GM18861 (cell line): ENCODE measurements around the gene SFXN3.

Experiments
- ATAC-seq: cut with Tn5 transposase; IDR thresholded peaks from one replicate; pipeline ENCODE4 v1.9.1; 2021; ENCODE audit not compliant: unreplicated experiment

SFXN3 gene

GRCh38 chr10:101000127-101000914 lies 30.7 kb upstream of the SFXN3 start:
- ATAC-seq: no peak

- ATAC-seq: no peak
Observed at GRCh38 chr10:101000915-101001658, 29.9 kb upstream of the SFXN3 start.

- no peak for ATAC-seq
Observed at GRCh38 chr10:101001659-101002035, 29.4 kb upstream of the SFXN3 start.

GRCh38 chr10:101002456-101002855 lies 28.6 kb upstream of the SFXN3 start:
- no peak for ATAC-seq

GRCh38 chr10:101003639-101004206 lies 27.3 kb upstream of the SFXN3 start:
- no peak for ATAC-seq

GRCh38 chr10:101005361-101005760 lies 25.7 kb upstream of the SFXN3 start:
- ATAC-seq: no peak

- ATAC-seq: no peak
Observed at GRCh38 chr10:101005869-101006567, 25.0 kb upstream of the SFXN3 start.

- no peak for ATAC-seq
Observed at GRCh38 chr10:101006593-101007098, 24.4 kb upstream of the SFXN3 start.

GRCh38 chr10:101007099-101007711 lies 23.8 kb upstream of the SFXN3 start:
- ATAC-seq: no peak

- no peak for ATAC-seq
Observed at GRCh38 chr10:101007915-101008822, 22.9 kb upstream of the SFXN3 start.

GRCh38 chr10:101008823-101009423 lies 22.1 kb upstream of the SFXN3 start:
- no peak for ATAC-seq

- no peak for ATAC-seq
Observed at GRCh38 chr10:101010329-101010728, 20.7 kb upstream of the SFXN3 start.

GRCh38 chr10:101011517-101012423 lies 19.3 kb upstream of the SFXN3 start:
- no peak for ATAC-seq

GRCh38 chr10:101012525-101013364 lies 18.3 kb upstream of the SFXN3 start:
- ATAC-seq: peak; percentile 77

GRCh38 chr10:101013365-101013825 lies 17.6 kb upstream of the SFXN3 start:
- no peak for ATAC-seq

- no peak for ATAC-seq
Observed at GRCh38 chr10:101014230-101014884, 16.7 kb upstream of the SFXN3 start.
